ENCODE data around the gene SEMA7A. TPM values are rescaled to one million over a fixed set of nuclear protein-coding genes. Genes with fewer than 3 reads are reported as not detected.

SEMA7A gene
- total and polyA plus RNA-seq, 9 of the 15 experiments (the other 6 are each of a cell fraction or from before 2014, with no cell fraction given) = 0.04 to 8.2 (median 5.4) TPM; not detected in 1

DNA sequence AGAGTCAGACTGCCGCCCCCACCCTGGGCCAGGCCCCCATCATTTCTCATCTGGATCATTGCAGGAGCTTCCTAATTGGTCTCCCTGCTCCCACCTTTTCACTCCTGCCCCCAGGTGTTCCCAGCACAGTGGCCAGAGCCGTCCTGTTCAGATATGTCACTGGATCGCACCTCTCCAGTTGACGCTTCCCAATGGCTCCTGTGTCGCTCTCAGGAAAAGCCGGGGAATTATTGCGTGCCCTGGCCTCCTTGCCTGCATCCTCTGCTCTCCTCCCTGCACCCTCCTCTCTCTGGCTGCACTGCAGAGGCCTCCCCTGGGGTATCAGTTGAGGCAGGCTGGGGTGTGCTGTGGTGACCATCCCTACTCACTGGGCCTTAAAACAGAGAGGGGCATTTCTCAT is 40.9 kb downstream of the SEMA7A start (continued):
- TF ChIP-seq PATZ1 (CRISPR knock-in tag; IDR thresholded peaks at IDR 0.05; ENCODE audit: borderline replicate concordance) (0 out of 2 replicates have a peak, but pooled peaks have one; percentile 31), BMI1 (IDR thresholded peaks at IDR 0.05; ENCODE audit: low read length) (no peak), FUS (optimal IDR thresholded peaks at IDR 0.05; ENCODE audit: low read depth, low read length) (no peak), PTRF (tag; IDR thresholded peaks at IDR 0.05) (peak; percentile 75; the same call in 1 of the 2 replicates), MEIS2 (IDR thresholded peaks at IDR 0.05; ENCODE audit: partially characterized antibody) (no peak), ZNF165 (CRISPR knock-in tag; IDR thresholded peaks at IDR 0.05; ENCODE audit: borderline replicate concordance) (0 out of 2 replicates have a peak, but pooled peaks have one; percentile 63), DDX20 (tag; IDR thresholded peaks at IDR 0.05; ENCODE audit: low read depth) (0 out of 2 replicates have a peak, but pooled peaks have one; percentile 28), ZNF316 (IDR thresholded peaks at IDR 0.05) (no peak), AFF1 (IDR thresholded peaks at IDR 0.05; ENCODE audit: low read depth in 1 of 2, partially characterized antibody in 2 of 2) (no peak), ZEB2 (IDR thresholded peaks at IDR 0.05) (no peak), U2AF1 (optimal IDR thresholded peaks at IDR 0.05; ENCODE audit: low read depth, low read length) (no peak), CHD1 (IDR thresholded peaks at IDR 0.05; ENCODE audit: low read length) (no peak)
- TF ChIP-seq, protein P1, sequence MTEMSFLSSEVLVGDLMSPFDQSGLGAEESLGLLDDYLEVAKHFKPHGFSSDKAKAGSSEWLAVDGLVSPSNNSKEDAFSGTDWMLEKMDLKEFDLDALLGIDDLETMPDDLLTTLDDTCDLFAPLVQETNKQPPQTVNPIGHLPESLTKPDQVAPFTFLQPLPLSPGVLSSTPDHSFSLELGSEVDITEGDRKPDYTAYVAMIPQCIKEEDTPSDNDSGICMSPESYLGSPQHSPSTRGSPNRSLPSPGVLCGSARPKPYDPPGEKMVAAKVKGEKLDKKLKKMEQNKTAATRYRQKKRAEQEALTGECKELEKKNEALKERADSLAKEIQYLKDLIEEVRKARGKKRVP (CRISPR knock-in tag; IDR thresholded peaks at IDR 0.05) = 0 out of 2 replicates have a peak, but pooled peaks have one; percentile 29
- TF ChIP-seq, protein P2, sequence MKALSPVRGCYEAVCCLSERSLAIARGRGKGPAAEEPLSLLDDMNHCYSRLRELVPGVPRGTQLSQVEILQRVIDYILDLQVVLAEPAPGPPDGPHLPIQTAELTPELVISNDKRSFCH (CRISPR knock-in tag; IDR thresholded peaks at IDR 0.05) = no peak
- TF ChIP-seq, protein P2 (tag; IDR thresholded peaks at IDR 0.05) = peak; percentile 64; the same call in 1 of the 2 replicates
- TF ChIP-seq, protein P3, sequence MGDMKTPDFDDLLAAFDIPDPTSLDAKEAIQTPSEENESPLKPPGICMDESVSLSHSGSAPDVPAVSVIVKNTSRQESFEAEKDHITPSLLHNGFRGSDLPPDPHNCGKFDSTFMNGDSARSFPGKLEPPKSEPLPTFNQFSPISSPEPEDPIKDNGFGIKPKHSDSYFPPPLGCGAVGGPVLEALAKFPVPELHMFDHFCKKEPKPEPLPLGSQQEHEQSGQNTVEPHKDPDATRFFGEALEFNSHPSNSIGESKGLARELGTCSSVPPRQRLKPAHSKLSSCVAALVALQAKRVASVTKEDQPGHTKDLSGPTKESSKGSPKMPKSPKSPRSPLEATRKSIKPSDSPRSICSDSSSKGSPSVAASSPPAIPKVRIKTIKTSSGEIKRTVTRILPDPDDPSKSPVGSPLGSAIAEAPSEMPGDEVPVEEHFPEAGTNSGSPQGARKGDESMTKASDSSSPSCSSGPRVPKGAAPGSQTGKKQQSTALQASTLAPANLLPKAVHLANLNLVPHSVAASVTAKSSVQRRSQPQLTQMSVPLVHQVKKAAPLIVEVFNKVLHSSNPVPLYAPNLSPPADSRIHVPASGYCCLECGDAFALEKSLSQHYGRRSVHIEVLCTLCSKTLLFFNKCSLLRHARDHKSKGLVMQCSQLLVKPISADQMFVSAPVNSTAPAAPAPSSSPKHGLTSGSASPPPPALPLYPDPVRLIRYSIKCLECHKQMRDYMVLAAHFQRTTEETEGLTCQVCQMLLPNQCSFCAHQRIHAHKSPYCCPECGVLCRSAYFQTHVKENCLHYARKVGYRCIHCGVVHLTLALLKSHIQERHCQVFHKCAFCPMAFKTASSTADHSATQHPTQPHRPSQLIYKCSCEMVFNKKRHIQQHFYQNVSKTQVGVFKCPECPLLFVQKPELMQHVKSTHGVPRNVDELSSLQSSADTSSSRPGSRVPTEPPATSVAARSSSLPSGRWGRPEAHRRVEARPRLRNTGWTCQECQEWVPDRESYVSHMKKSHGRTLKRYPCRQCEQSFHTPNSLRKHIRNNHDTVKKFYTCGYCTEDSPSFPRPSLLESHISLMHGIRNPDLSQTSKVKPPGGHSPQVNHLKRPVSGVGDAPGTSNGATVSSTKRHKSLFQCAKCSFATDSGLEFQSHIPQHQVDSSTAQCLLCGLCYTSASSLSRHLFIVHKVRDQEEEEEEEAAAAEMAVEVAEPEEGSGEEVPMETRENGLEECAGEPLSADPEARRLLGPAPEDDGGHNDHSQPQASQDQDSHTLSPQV (IDR thresholded peaks at IDR 0.05) = peak; percentile 67

Data from K562 (cell line).